Astrocyte (in vitro differentiated cells and primary cell): ENCODE data around the gene CCRL2.

Experiments used
- EZH2 ChIP-seq: IDR thresholded peaks from 2 replicates; pipeline ENCODE4 v1.6.1; 2012; ENCODE audit warnings: mild to moderate bottlenecking, low read length, inconsistent platforms; ENCODE audit not compliant: insufficient read depth
- TF ChIP-seq, protein P1 (sequence below): IDR thresholded peaks from 2 replicates; pipeline ENCODE4 v1.5.1; 2011; ENCODE audit warnings: low read depth, mild to moderate bottlenecking, inconsistent platforms, low read length, moderate library complexity; ENCODE audit not compliant: insufficient read depth

DNA sequence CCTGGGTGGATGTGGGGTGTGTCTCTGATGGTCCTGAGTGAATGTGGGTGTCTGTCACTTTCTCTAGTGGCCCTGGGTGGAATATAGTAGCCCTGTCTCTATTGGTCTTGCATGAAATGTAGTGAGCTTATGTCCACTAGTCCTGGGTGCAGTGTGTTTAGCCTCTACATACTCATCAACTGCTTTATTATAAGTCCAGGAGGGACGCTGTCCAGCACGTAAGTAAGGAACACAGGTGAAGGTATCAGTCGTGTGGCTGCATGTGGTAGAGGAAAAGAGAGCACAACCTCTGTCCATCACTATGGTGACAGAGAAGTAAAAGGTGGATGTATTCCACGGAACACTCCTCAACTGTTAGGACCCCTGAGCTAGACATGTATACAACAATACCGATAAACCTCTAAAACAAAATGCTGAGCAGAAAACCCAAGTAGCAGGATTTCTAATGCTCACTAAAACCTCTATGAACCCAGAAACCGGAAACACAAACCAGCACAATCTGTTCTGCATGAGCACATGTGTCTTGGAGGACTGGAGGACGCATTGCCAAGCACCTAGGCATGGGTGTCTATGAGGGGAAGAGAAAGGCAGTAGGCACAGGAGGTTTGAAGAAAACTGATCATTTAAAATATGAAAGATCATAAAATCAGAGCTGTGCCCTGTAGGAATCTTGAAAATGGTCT lies 46.6 kb downstream of the CCRL2 start:
- no peak for TF ChIP-seq EZH2
- TF ChIP-seq, protein P1, sequence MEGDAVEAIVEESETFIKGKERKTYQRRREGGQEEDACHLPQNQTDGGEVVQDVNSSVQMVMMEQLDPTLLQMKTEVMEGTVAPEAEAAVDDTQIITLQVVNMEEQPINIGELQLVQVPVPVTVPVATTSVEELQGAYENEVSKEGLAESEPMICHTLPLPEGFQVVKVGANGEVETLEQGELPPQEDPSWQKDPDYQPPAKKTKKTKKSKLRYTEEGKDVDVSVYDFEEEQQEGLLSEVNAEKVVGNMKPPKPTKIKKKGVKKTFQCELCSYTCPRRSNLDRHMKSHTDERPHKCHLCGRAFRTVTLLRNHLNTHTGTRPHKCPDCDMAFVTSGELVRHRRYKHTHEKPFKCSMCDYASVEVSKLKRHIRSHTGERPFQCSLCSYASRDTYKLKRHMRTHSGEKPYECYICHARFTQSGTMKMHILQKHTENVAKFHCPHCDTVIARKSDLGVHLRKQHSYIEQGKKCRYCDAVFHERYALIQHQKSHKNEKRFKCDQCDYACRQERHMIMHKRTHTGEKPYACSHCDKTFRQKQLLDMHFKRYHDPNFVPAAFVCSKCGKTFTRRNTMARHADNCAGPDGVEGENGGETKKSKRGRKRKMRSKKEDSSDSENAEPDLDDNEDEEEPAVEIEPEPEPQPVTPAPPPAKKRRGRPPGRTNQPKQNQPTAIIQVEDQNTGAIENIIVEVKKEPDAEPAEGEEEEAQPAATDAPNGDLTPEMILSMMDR: no peak
